Fibroblast of lung (primary cell): ENCODE results near the gene CRYAA. TPM values are rescaled to one million over a fixed set of nuclear protein-coding genes. Genes with fewer than 3 reads are reported as not detected.

ENCODE experiments used
- DNase-seq, 2 donors: peaks; one replicate each; pipeline versions ENCODE4 v3.0.0 to v3.0.0-alpha.2; 2010; ENCODE audit warnings: low read depth in 2 of 2
- H2AFZ ChIP-seq: 2 replicates; pipeline ENCODE4 v1.5.1; 2012; ENCODE audit warnings: low read length, control low read depth, inconsistent platforms
- H3K27ac ChIP-seq: 2 replicates; pipeline ENCODE4 v1.5.1; 2011; ENCODE audit warnings: low read length, control low read depth; ENCODE audit not compliant: insufficient read depth
- H3K27me3 ChIP-seq: 2 replicates; pipeline ENCODE4 v1.5.1; 2011; ENCODE audit warnings: mild to moderate bottlenecking, low read length; ENCODE audit not compliant: control insufficient read depth, insufficient read depth
- H3K36me3 ChIP-seq: 2 replicates; pipeline ENCODE4 v1.5.1; 2011; ENCODE audit warnings: low read length; ENCODE audit not compliant: control insufficient read depth, insufficient read depth
- H3K4me1 ChIP-seq: 2 replicates; pipeline ENCODE4 v1.5.1; 2011; ENCODE audit warnings: low read length; ENCODE audit not compliant: control insufficient read depth, insufficient read depth; ENCODE audit errors: extremely low read depth
- H3K4me2 ChIP-seq: 2 replicates; pipeline ENCODE4 v1.5.1; 2011; ENCODE audit warnings: low read length, control low read depth; ENCODE audit not compliant: insufficient read depth; ENCODE audit errors: extremely low read depth
- H3K4me3 ChIP-seq, 4 experiments: fragments of 200-600 bp in 1 of 4; sonication (generic) in 1 of 4; replicated peaks in 1 of 4; 2 replicates each; pipeline ENCODE4 v1.5.1; 2011 to 2016; ENCODE audit warnings: low read length in 4 of 4, low read depth in 3 of 4, mild to moderate bottlenecking in 3 of 4, control low read depth in 2 of 4, inconsistent platforms in 1 of 4, mixed read lengths in 1 of 4; ENCODE audit not compliant: insufficient read depth in 1 of 4; ENCODE audit errors: control extremely low read depth in 1 of 4
- H3K79me2 ChIP-seq: 2 replicates; pipeline ENCODE4 v1.5.1; 2012; ENCODE audit warnings: mild to moderate bottlenecking, low read length, inconsistent platforms; ENCODE audit not compliant: control insufficient read depth, insufficient read depth
- H3K9ac ChIP-seq: 2 replicates; pipeline ENCODE4 v1.5.1; 2011; ENCODE audit warnings: mild to moderate bottlenecking, low read length, control low read depth; ENCODE audit not compliant: insufficient read depth
- H3K9me3 ChIP-seq: 2 replicates; pipeline ENCODE4 v1.5.1; 2012; ENCODE audit warnings: low read depth, low read length; ENCODE audit not compliant: control insufficient read depth, insufficient read depth
- H4K20me1 ChIP-seq: 2 replicates; pipeline ENCODE4 v1.5.1; 2011; ENCODE audit warnings: low read length; ENCODE audit not compliant: control insufficient read depth, insufficient read depth; ENCODE audit errors: extremely low read depth
- EZH2 ChIP-seq: IDR thresholded peaks from 2 replicates; pipeline ENCODE4 v1.5.1; 2012; ENCODE audit warnings: low read length, control low read depth, mild to moderate bottlenecking; ENCODE audit errors: missing control alignments
- polyA plus RNA-seq, 2 donors: library from polyadenylated mRNA; depleted of rRNA in 1 of 2; stranded (reverse) in 1 of 2; unstranded in 1 of 2; fragments of >200 nt; gene quantifications; 2 replicates each; pipeline ENCODE4 v1.2.1, GENCODE V29; 2011 to 2012; ENCODE audit warnings: missing spikeins in 1 of 2
- total RNA-seq: library from RNA; depleted of rRNA; stranded (reverse); fragments of >200 nt; gene quantifications from 2 replicates; pipeline ENCODE4 v1.2.1, GENCODE V29; 2014
- TF ChIP-seq, protein P1 (sequence below), 2 donors: IDR thresholded peaks in 1 of 2; conservative IDR thresholded peaks in 1 of 2; 1 replicate in 1 of 2; 2 replicates in 1 of 2; pipeline ENCODE4 v1.5.1; 2011 to 2012; ENCODE audit warnings: low read length in 2 of 2, control low read depth in 1 of 2, inconsistent platforms in 1 of 2, low read depth in 1 of 2, mild to moderate bottlenecking in 1 of 2

CRYAA gene
- total and polyA plus RNA-seq, 2 donors (not counting 1 experiment from before 2014, with no cell fraction given), result not detected

DNA sequence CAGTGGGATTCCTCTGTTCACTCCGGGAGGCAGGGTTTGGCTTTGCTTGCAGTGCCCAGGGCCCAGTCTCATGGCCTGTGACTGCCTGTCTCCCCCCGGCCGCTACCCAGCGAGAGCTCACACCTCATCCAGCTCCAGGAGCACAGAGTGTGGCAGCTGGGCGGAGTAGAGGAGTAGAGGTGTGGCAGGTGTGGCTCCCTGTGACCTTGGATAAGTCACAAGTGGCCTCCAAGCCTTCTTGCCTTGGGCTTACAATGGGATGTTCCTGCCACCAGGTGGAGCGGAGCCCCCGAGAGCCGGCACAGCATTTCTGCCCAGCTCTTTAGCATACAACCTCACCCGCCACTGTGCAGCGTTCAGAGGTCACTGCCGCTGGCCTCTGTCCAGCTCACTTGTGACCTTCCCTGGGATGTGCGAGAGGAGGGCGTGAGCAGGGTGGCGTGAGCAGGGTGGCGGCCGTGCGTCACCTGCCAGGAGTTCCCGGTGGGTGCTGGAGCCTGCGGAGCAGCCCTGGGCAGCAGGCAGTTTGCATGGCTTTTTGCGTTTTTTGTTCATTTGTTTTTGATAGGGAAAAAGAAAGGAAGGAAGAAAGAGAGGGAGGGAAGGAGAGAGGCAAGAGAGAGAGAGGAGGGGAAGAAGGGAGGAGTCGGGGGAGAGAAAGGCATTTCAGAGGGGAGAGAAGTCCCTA lies 42.4 kb downstream of the CRYAA start:
- peak in 1 of 2 donors; percentile 8 for DNase-seq
- Histone ChIP-seq H3K36me3 (no peaks in the 10 kb centered on the region), H2AFZ (no peak overlapping the region), H3K4me1 (no peaks in the 10 kb centered on the region), H3K27ac (no peak overlapping the region), H4K20me1 (no peaks in the 10 kb centered on the region), H3K79me2 (no peaks in the 10 kb centered on the region), H3K9me3 (no peaks in the 10 kb centered on the region), H3K27me3 (no peaks in the 10 kb centered on the region), H3K4me3 (no peak overlapping the region), H3K4me2 (no peak overlapping the region), H3K9ac (no peak overlapping the region)
- TF ChIP-seq, protein P1, sequence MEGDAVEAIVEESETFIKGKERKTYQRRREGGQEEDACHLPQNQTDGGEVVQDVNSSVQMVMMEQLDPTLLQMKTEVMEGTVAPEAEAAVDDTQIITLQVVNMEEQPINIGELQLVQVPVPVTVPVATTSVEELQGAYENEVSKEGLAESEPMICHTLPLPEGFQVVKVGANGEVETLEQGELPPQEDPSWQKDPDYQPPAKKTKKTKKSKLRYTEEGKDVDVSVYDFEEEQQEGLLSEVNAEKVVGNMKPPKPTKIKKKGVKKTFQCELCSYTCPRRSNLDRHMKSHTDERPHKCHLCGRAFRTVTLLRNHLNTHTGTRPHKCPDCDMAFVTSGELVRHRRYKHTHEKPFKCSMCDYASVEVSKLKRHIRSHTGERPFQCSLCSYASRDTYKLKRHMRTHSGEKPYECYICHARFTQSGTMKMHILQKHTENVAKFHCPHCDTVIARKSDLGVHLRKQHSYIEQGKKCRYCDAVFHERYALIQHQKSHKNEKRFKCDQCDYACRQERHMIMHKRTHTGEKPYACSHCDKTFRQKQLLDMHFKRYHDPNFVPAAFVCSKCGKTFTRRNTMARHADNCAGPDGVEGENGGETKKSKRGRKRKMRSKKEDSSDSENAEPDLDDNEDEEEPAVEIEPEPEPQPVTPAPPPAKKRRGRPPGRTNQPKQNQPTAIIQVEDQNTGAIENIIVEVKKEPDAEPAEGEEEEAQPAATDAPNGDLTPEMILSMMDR (conservative IDR thresholded peaks at IDR 0.05 in 1 of 2, IDR thresholded peaks at IDR 0.05 in 1 of 2; ENCODE audit: low read depth in 1 of 2, low read length in 2 of 2), result no peak
- TF ChIP-seq EZH2, result no peak

DNA sequence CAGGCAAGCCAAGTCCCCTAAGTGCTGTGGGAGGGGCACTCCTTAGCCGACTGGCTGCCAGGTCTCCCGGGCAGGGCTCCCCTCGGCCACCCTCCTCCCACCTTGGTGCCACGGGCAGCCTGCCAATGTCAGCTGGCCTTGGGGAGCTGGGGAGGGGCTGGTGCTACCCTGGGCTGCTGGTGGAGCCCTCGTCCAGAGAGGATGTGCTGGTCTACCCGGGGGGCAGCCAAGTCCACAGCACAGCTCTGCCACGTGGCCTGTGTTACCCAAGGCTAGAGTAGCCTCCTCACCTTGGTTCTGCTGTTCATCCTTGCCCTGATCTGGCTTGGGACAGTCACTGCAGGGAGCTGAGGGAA lies 42.9 kb downstream of the CRYAA start:
- H3K9ac ChIP-seq, result no peak overlapping the region
- no peak overlapping the region for H3K4me2 ChIP-seq
- no peak overlapping the region for H2AFZ ChIP-seq
- H3K9me3 ChIP-seq, result no peaks in the 10 kb centered on the region
- H4K20me1 ChIP-seq, result no peaks in the 10 kb centered on the region
- no peaks in the 10 kb centered on the region for H3K4me1 ChIP-seq
- TF ChIP-seq, protein P1 (conservative IDR thresholded peaks at IDR 0.05 in 1 of 2, IDR thresholded peaks at IDR 0.05 in 1 of 2; ENCODE audit: low read depth in 1 of 2, low read length in 2 of 2), result no peak
- no peak for TF ChIP-seq EZH2
- no peaks in the 10 kb centered on the region for H3K36me3 ChIP-seq
- no peak overlapping the region for H3K4me3 ChIP-seq
- no peak for DNase-seq
- no peaks in the 10 kb centered on the region for H3K79me2 ChIP-seq
- no peak overlapping the region for H3K27ac ChIP-seq
- no peaks in the 10 kb centered on the region for H3K27me3 ChIP-seq

Other genes with a start within 250 kb of the CRYAA start
- gene ERVH48-1, start 243.4 kb upstream of the CRYAA start, total RNA-seq, result not detected in 2 replicates
- 0.06 TPM in 1 of 2 replicates, not detected in the other for gene ERVH48-1, start 243.4 kb upstream of the CRYAA start, polyA plus RNA-seq
- gene PKNOX1, start 194.4 kb upstream of the CRYAA start, total RNA-seq, result 8.5 and 12.2 TPM in 2 replicates
- 43.8 and 67.5 TPM in 2 replicates for gene PKNOX1, start 194.4 kb upstream of the CRYAA start, polyA plus RNA-seq
- 54.4 and 113 TPM in 2 replicates for gene CBS, start 93.2 kb upstream of the CRYAA start, total RNA-seq
- 14.3 and 14.6 TPM in 2 replicates for gene CBS, start 93.2 kb upstream of the CRYAA start, polyA plus RNA-seq
- gene U2AF1, start 61.4 kb upstream of the CRYAA start, total RNA-seq, result 12.7 and 15.2 TPM in 2 replicates
- gene U2AF1, start 61.4 kb upstream of the CRYAA start, polyA plus RNA-seq, result 37.4 and 40.1 TPM in 2 replicates